Duodenal mucosa (tissue), 2 donors: ENCODE measurements around the gene SLC25A6.

Source experiments
- H3K27ac ChIP-seq: one replicate; pipeline ENCODE4 v1.7.0; 2013; ENCODE audit warnings: low read depth, low read length
- H3K27me3 ChIP-seq, 2 donors: one replicate each; pipeline ENCODE4 v1.7.0; 2013; ENCODE audit warnings: low read length in 2 of 2, control low read depth in 1 of 2; ENCODE audit not compliant: insufficient read depth in 2 of 2, control insufficient read depth in 1 of 2
- H3K36me3 ChIP-seq, 2 donors: one replicate each; pipeline ENCODE4 v1.7.0; 2013; ENCODE audit warnings: low read length in 2 of 2, control low read depth in 1 of 2; ENCODE audit not compliant: insufficient read depth in 2 of 2, control insufficient read depth in 1 of 2
- H3K4me1 ChIP-seq, 2 donors: one replicate each; pipeline ENCODE4 v1.7.0; 2013; ENCODE audit warnings: low read length in 2 of 2, control low read depth in 1 of 2; ENCODE audit not compliant: insufficient read depth in 2 of 2, control insufficient read depth in 1 of 2
- H3K4me3 ChIP-seq, 2 donors: one replicate each; pipeline ENCODE4 v1.7.0; 2013; ENCODE audit warnings: low read length in 2 of 2, low read depth in 1 of 2
- H3K9ac ChIP-seq, 2 donors: one replicate each; pipeline ENCODE4 v1.7.0; 2013; ENCODE audit warnings: low read length in 2 of 2, low read depth in 1 of 2
- H3K9me3 ChIP-seq, 2 donors: one replicate each; pipeline ENCODE4 v1.7.0; 2013; ENCODE audit warnings: low read length in 2 of 2, control low read depth in 1 of 2; ENCODE audit not compliant: control insufficient read depth in 1 of 2

Gene SLC25A6

GRCh38 chrX:1398431-1399340 is 6.8 kb upstream of the SLC25A6 start:
- peaks cover 17 to 23% of the 10 kb centered on the region in 2 donors for H3K36me3 ChIP-seq
- H3K9ac ChIP-seq, result no peak overlapping the region
- H3K27ac ChIP-seq, result no peak overlapping the region
- no peaks in the 10 kb centered on the region for H3K27me3 ChIP-seq
- H3K9me3 ChIP-seq, result no peaks in the 10 kb centered on the region
- H3K4me3 ChIP-seq, result no peak overlapping the region
- peaks cover 0 to 2% of the 10 kb centered on the region in 2 donors for H3K4me1 ChIP-seq

- no peaks in the 10 kb centered on the region for H3K9me3 ChIP-seq
- H3K27ac ChIP-seq, result no peak overlapping the region
- H3K4me3 ChIP-seq, result no peak overlapping the region
- peaks cover 0 to 9% of the 10 kb centered on the region in 2 donors for H3K4me1 ChIP-seq
- no peaks in the 10 kb centered on the region for H3K27me3 ChIP-seq
- peaks cover 8 to 15% of the 10 kb centered on the region in 2 donors for H3K36me3 ChIP-seq
- H3K9ac ChIP-seq, result no peak overlapping the region
Observed at GRCh38 chrX:1397441-1398270, 5.7 kb upstream of the SLC25A6 start.

DNA sequence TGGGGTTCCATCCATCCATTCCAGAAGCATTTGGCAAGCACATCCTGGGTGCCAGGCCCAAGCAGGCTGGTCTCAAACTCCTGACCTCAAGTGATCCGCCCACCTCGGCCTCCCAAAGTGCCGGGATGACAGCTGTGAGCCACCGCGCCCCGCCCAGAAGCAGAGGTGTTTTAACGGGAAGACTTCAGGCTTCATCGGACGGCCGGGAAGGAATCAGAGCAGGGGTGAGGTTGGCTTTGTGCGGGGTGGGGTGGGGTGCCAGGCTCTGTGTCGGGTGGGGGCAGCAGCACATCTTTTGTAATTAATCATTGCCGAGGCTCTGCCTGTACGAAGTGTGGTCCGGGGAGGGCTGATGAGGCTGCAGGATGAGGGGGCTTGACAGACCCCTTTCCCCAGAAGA is 5.1 kb upstream of the SLC25A6 start:
- Histone ChIP-seq H3K4me1 (peaks cover 0 to 9% of the 10 kb centered on the region in 2 donors), H3K27me3 (no peaks in the 10 kb centered on the region), H3K4me3 (no peak overlapping the region), H3K9me3 (no peaks in the 10 kb centered on the region), H3K9ac (no peak overlapping the region), H3K36me3 (peaks cover 8 to 14% of the 10 kb centered on the region in 2 donors), H3K27ac (no peak overlapping the region)

DNA sequence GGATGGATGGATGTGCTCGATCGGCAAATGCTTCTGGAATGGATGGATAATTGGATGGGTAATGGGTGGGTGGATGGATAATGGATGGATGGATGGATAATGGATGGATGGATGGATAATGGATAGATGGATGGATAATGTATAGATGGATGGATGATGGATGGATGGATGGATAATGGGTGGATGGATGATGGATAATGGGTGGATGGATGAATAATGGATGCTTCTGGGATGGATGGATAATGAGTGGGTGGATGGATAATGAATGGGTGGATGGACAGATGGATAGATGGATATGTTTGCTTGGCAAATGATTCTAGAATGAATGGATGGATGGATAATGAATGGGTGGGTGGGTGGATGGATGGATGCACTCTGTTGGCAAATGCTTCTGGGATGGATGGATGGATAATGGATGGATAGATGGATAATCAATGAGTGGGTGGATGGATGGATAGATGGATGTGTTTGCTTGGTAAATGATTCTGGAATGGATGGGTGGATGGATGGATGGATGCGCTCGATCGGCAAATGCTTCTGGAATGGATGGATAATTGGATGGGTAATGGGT is 3.8 kb upstream of the SLC25A6 start:
- Histone ChIP-seq H3K4me3 (no peak overlapping the region), H3K27ac (no peak overlapping the region), H3K9me3 (no peaks in the 10 kb centered on the region), H3K36me3 (peaks cover 0 to 6% of the 10 kb centered on the region in 2 donors), H3K9ac (no peak overlapping the region), H3K4me1 (peaks cover 2 to 14% of the 10 kb centered on the region in 2 donors), H3K27me3 (no peaks in the 10 kb centered on the region)

GRCh38 chrX:1394731-1395501 is 3.0 kb upstream of the SLC25A6 start:
- peaks cover 7 to 23% of the 10 kb centered on the region in 2 donors for H3K4me1 ChIP-seq
- no peak overlapping the region for H3K4me3 ChIP-seq
- peaks cover 2 to 9% of the 10 kb centered on the region in 2 donors for H3K36me3 ChIP-seq
- no peaks in the 10 kb centered on the region for H3K9me3 ChIP-seq
- H3K9ac ChIP-seq, result no peak overlapping the region
- H3K27ac ChIP-seq, result no peak overlapping the region
- no peaks in the 10 kb centered on the region for H3K27me3 ChIP-seq

GRCh38 chrX:1393871-1394615 is 2.1 kb upstream of the SLC25A6 start:
- Histone ChIP-seq H3K36me3 (peaks cover 11 to 17% of the 10 kb centered on the region in 2 donors), H3K4me1 (peaks cover 11 to 31% of the 10 kb centered on the region in 2 donors), H3K4me3 (no peak overlapping the region), H3K9me3 (no peaks in the 10 kb centered on the region), H3K27ac (no peak overlapping the region), H3K27me3 (no peaks in the 10 kb centered on the region), H3K9ac (no peak overlapping the region)

DNA sequence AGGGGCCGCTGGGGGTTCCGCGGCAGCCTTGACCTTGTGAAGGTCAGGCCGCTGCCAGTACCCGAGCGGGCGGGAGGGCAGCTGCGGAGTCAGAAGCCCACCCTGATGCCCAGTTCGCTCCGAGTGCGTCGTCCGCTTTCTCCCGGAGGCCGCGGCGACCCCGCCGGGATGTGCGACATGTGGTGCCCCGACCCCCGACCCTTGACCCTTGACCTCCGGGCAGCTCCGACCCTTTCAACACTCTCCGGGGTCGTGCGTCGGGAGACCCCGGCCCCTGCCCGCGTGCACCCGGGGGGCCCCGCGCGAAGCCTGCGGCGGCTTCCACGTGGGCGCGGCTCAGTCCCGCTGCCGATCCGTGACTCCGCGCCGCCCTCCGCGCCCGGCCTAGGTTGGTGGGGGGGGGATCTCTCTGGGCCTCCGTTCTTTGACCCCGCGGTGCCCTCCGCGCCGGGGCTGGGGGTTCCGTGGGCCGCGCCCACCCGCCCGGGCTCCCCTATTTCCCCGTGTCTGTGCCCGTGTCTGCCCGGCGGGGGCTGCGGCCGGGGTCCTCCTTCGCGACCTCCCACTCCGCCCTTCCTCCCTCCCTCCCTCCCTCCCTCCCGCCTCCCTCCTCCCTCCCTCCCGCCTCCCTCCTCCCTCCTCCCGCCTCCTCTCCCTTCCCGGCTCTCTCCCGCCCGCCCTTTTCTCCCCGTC is 609 bp upstream of the SLC25A6 start:
- peak overlapping the region; percentile 65 to 84 for H3K9ac ChIP-seq
- peak overlapping the region; percentile 99 for H3K27ac ChIP-seq
- no peaks in the 10 kb centered on the region for H3K27me3 ChIP-seq
- H3K9me3 ChIP-seq, result no peaks in the 10 kb centered on the region
- H3K36me3 ChIP-seq, result peaks cover 23 to 32% of the 10 kb centered on the region in 2 donors
- H3K4me3 ChIP-seq, result peak overlapping the region; percentile 73 to 81
- peaks cover 11 to 41% of the 10 kb centered on the region in 2 donors for H3K4me1 ChIP-seq

- Histone ChIP-seq H3K27me3 (no peaks in the 10 kb centered on the region), H3K4me3 (peak overlapping the region; percentile 79 to 98), H3K36me3 (peaks cover 34 to 44% of the 10 kb centered on the region in 2 donors), H3K9ac (peak overlapping the region; percentile 65 to 88), H3K27ac (peak overlapping the region; percentile 99), H3K9me3 (no peaks in the 10 kb centered on the region), H3K4me1 (peaks cover 11 to 41% of the 10 kb centered on the region in 2 donors)
Observed at GRCh38 chrX:1391370-1391706, 575 bp downstream of the SLC25A6 start.
